ENCODE data around the gene EML4. TPM values are rescaled to one million over a fixed set of nuclear protein-coding genes. Genes with fewer than 3 reads are reported as not detected.
"Not testable (repeated sequence)": the region's sequence is repeated elsewhere in the genome, so short reads cannot be mapped to it uniquely, and the experiment has no call there.

Gene EML4
- total RNA-seq, 4 donors from 2014 or later: 11.6 to 29.8 (median 22.4) TPM

DNA sequence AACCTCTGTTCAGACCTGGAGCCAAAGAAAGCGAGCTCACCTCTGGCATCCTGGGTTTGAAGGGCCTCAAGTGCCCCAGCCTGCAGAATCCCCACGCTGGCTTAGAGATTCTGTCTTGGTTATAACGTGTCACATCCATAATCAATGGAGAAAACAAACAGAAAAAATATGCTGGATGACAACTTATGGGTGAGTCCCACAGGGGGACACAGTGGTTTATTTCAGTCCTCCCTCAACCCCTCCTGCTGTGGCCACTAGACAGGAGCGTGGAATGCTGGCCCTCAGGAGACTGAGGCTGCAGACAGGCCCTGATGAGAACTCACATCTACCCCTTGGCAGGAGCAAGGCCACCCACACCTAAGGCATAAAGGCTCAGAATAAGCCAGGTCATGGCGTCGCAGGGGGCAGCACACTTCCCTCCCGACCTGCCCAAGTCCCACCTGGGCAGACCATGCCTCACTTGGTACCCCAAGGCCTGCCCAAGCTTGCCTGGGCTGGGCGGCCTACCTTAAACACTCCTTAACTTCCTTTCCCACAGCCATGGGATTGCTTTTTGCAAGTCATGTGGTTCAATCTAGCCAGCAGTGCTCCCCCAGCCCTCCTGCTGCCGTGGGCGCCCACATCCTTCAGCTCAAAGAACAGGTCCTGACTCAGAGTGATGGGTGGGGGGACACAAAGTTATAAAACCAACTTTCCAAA lies 171.9 kb downstream of the EML4 start:
- WGBS, 2 donors: 94 to 98% methylated on average over 5 to 6 of the region's 10 CpGs
- TF ChIP-seq, protein P1, sequence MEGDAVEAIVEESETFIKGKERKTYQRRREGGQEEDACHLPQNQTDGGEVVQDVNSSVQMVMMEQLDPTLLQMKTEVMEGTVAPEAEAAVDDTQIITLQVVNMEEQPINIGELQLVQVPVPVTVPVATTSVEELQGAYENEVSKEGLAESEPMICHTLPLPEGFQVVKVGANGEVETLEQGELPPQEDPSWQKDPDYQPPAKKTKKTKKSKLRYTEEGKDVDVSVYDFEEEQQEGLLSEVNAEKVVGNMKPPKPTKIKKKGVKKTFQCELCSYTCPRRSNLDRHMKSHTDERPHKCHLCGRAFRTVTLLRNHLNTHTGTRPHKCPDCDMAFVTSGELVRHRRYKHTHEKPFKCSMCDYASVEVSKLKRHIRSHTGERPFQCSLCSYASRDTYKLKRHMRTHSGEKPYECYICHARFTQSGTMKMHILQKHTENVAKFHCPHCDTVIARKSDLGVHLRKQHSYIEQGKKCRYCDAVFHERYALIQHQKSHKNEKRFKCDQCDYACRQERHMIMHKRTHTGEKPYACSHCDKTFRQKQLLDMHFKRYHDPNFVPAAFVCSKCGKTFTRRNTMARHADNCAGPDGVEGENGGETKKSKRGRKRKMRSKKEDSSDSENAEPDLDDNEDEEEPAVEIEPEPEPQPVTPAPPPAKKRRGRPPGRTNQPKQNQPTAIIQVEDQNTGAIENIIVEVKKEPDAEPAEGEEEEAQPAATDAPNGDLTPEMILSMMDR (IDR thresholded peaks at IDR 0.05): no peak
- no peak for TF ChIP-seq POLR2A (IDR thresholded peaks at IDR 0.05)
- H3K9me3 ChIP-seq: no peaks in the 10 kb centered on the region
- peaks cover 0 to 17% (median 8%) of the 10 kb centered on the region in 3 donors for H3K4me1 ChIP-seq
- intact Hi-C loops (cut with DNase I): no loop called here
- DNase-seq: no peak
- H3K27ac ChIP-seq: no peak overlapping the region
- no peak overlapping the region for H3K4me3 ChIP-seq
- peaks cover under 1 to 80% (median 15%) of the 10 kb centered on the region in 3 donors for H3K36me3 ChIP-seq
- H3K27me3 ChIP-seq: no peaks in the 10 kb centered on the region

DNA sequence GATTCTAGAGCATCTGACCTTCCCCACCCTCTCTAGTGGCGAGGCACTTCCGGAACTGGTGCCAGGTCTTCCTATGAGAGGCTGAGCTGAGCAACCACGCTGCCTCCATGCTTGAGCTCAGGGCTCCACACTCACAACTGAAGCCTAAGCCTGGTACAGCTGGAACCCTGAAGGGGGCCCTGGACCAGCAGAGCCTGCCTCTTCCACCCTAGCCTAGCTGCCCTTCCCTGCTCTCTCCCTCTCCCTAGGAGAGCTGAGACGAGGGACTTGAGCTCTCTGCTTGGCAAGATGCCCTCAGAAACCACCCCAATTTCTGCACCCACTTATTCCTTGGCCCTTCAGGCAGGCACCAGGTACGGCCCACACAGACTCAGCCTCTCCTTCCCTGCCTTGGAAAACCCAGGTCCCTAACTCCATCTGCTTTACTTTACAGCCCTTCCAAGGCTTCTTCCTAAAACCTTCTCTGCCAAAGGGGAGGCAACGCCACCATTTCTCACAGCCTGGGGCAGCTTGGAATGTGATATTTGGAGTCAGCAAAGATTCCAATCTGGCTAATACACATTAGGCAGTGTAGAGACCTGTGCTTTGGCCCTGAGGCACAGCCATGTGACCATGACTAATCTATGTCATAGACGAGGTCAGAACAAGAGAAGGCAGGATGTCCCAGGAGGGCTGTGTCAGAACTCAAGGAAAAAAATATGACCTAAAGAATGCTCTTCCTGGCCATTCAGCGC lies 173.1 kb downstream of the EML4 start:
- H3K9me3 ChIP-seq: no peaks in the 10 kb centered on the region
- H3K4me1 ChIP-seq: peaks cover 0 to 17% (median 8%) of the 10 kb centered on the region in 3 donors
- H3K27ac ChIP-seq: peak overlapping the region in 3 of 4 donors; percentile 23 to 63 (median 36)
- intact Hi-C loops (cut with DNase I): no loop called here
- no peak overlapping the region for H3K4me3 ChIP-seq
- peaks cover 0 to 82% (median 16%) of the 10 kb centered on the region in 3 donors for H3K36me3 ChIP-seq
- no peak for DNase-seq
- TF ChIP-seq POLR2A (IDR thresholded peaks at IDR 0.05): no peak
- TF ChIP-seq, protein P1 (IDR thresholded peaks at IDR 0.05): no peak
- 43 to 54% methylated on average over 5 to 7 of the region's 8 CpGs for WGBS, 2 donors
- H3K27me3 ChIP-seq: no peaks in the 10 kb centered on the region

DNA sequence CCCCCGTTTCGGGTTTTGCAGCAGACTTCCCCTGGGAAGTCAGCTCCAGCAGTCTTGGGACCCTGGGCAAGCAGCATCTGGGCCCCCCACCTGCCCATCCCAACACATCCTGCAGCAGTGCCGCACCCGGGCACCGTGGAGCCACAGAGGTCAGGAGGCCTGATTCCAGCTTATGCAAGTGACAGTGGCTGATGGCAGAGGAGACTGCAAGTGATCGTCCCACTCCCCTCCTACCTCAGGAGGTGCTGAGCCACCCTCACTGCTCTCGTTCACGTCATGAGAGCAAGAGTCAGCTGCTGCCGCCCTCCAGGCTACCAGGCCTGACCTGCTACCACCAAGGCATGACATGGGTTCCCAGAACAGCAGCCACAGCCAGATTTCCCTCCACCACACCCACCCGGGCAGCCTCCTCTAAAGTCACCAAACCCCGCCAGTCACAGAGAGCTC lies 173.7 kb downstream of the EML4 start:
- Histone ChIP-seq H3K9me3 (no peaks in the 10 kb centered on the region), H3K4me1 (peaks cover 0 to 17% (median 8%) of the 10 kb centered on the region in 3 donors), H3K27me3 (no peaks in the 10 kb centered on the region), H3K27ac (peak overlapping the region in 2 of 4 donors; percentile 23 to 63), H3K4me3 (no peak overlapping the region), H3K36me3 (peaks cover 0 to 82% (median 16%) of the 10 kb centered on the region in 3 donors)
- WGBS, 2 donors: 71% methylated on average over 4 of the region's 11 CpGs; no CpG with 5 or more reads in 1 of the 2 donors
- intact Hi-C loops (cut with DNase I): no loop called here
- no peak for DNase-seq
- no peak for TF ChIP-seq POLR2A (IDR thresholded peaks at IDR 0.05)
- TF ChIP-seq, protein P1 (IDR thresholded peaks at IDR 0.05): no peak

DNA sequence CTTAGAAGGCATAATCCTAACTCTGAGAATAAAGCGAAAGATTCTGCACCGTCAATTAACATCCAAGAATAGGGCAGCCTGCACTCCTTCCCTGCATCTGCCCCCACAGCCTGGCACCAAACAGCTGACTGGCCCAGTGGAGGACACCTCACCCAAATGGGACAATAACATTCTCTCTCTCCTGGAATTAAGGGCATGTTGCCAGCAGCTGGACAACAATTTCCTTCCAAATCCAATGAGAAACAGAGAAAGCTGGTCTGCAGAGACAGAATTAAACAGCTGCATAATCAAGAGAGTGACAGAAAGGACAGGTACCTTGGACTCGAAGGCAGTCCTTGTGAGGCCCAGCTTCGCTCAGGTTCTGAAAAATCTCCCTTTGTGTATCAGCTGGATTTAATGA lies 176.8 kb downstream of the EML4 start:
- Histone ChIP-seq H3K9me3 (no peaks in the 10 kb centered on the region), H3K4me1 (peaks cover 0 to 17% (median 8%) of the 10 kb centered on the region in 3 donors), H3K27me3 (no peaks in the 10 kb centered on the region), H3K4me3 (no peak overlapping the region), H3K36me3 (peaks cover 0 to 81% (median 4%) of the 10 kb centered on the region in 3 donors), H3K27ac (no peak overlapping the region)
- TF ChIP-seq POLR2A (IDR thresholded peaks at IDR 0.05): no peak
- TF ChIP-seq, protein P1 (IDR thresholded peaks at IDR 0.05): no peak
- WGBS, 2 donors: 83 to 96% methylated on average over 3 to 4 of the region's 4 CpGs
- intact Hi-C loops (cut with DNase I): no loop called here
- DNase-seq: no peak

DNA sequence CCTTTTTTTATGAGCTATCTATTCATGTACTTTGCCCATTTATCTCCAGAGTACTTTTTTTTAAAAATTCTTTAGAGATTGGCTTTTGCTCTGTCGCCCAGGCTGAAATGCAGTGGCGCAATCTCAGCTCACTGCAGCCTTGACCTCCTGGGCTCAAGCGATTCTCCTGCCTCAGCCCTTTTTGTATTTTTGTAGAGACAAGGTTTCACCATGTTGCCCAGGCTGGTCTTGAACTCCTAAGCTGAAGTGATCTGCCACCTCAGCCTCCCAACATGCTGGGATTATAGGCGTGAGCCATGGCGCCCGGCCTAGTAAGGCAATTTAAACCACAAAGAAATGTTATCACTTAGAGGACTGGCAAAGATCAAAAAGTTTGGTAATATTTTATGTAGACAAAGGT lies 177.7 kb downstream of the EML4 start:
- H3K9me3 ChIP-seq; intact Hi-C loops (cut with DNase I); H3K27ac ChIP-seq; H3K4me3 ChIP-seq; DNase-seq; H3K27me3 ChIP-seq: not testable (repeated sequence)
- peaks cover 0 to 82% (median 7%) of the 10 kb centered on the region in 3 donors for H3K36me3 ChIP-seq
- WGBS, 2 donors: 94 to 97% methylated on average over 6 of the region's 6 CpGs
- peaks cover 0 to 14% (median 8%) of the 10 kb centered on the region in 3 donors for H3K4me1 ChIP-seq

DNA sequence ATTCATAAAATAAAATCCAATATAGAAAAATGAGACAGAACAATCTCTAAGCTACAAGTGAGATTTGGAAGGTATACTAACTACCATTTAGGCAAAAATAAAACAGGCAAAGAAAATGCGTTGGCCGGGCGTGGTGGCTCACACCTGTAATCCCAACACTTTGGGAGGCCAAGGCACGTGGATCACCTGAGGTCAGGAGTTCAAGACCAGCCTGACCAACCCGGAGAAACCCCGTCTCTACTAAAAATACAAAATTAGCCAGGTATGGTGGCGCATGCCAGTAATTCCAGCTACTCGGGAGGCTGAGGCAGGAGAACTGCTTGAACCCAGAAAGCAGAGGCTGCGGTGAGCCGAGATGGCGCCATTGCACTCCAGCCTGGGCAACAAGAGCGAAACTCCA lies 178.4 kb downstream of the EML4 start:
- 95% methylated on average over 12 of the region's 12 CpGs for WGBS, 2 donors
- intact Hi-C loops (cut with DNase I); H3K9me3 ChIP-seq; H3K4me3 ChIP-seq; H3K27me3 ChIP-seq; H3K27ac ChIP-seq; H3K4me1 ChIP-seq; DNase-seq: not testable (repeated sequence)
- H3K36me3 ChIP-seq: peaks cover 0 to 88% (median 9%) of the 10 kb centered on the region in 3 donors
